Measurements from ENCODE around the gene CYFIP2. TPM values are rescaled to one million over a fixed set of nuclear protein-coding genes. Genes with fewer than 3 reads are reported as not detected.

CYFIP2 gene
- total and polyA plus RNA-seq, 2 of the 8 experiments (the other 6 are each of a cell fraction or from before 2014, with no cell fraction given) = 45.1 to 80.6 TPM

- TF ChIP-seq, protein P1, sequence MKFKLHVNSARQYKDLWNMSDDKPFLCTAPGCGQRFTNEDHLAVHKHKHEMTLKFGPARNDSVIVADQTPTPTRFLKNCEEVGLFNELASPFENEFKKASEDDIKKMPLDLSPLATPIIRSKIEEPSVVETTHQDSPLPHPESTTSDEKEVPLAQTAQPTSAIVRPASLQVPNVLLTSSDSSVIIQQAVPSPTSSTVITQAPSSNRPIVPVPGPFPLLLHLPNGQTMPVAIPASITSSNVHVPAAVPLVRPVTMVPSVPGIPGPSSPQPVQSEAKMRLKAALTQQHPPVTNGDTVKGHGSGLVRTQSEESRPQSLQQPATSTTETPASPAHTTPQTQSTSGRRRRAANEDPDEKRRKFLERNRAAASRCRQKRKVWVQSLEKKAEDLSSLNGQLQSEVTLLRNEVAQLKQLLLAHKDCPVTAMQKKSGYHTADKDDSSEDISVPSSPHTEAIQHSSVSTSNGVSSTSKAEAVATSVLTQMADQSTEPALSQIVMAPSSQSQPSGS (IDR thresholded peaks at IDR 0.05; ENCODE audit: low read length) = no peak
- no peak for TF ChIP-seq NRF1 (IDR thresholded peaks at IDR 0.05; ENCODE audit: low read depth, low read length)
- no peak for TF ChIP-seq RBBP5 (IDR thresholded peaks at IDR 0.05; ENCODE audit: borderline replicate concordance, low read depth, low read length)
- TF ChIP-seq CTCF (IDR thresholded peaks at IDR 0.05; ENCODE audit: control extremely low read depth in 1 of 3, insufficient read depth in 1 of 3, low read depth in 1 of 3, low read length in 3 of 3) = no peak
- TF ChIP-seq CEBPB (IDR thresholded peaks at IDR 0.05; ENCODE audit: low read depth, low read length) = no peak
- TF ChIP-seq CREB1 (IDR thresholded peaks at IDR 0.05) = no peak
- TF ChIP-seq CHD2 (IDR thresholded peaks at IDR 0.05; ENCODE audit: low read length) = no peak
- no peak for TF ChIP-seq GABPA (IDR thresholded peaks at IDR 0.05; ENCODE audit: borderline replicate concordance, insufficient read depth, low read length)
Measured at GRCh38 chr5:157327771-157328170, 61.8 kb downstream of the CYFIP2 start (continued).

Data from H1 (cell line).